ENCODE measurements around the gene TINAGL1. TPM values are rescaled to one million over a fixed set of nuclear protein-coding genes. Genes with fewer than 3 reads are reported as not detected.

TINAGL1 gene
- total and polyA plus RNA-seq, 7 donors, result 28.5 to 59.6 (median 52.5) TPM

- H3K4me1 ChIP-seq, result no peaks in the 10 kb centered on the region
- ATAC-seq, result no peak
These were observed 23.8 kb upstream of the TINAGL1 start for GRCh38 chr1:31552489-31552888.

GRCh38 chr1:31556481-31557006 lies 19.8 kb upstream of the TINAGL1 start:
- DNase-seq, result no peak
- Histone ChIP-seq H3K9me3 (no peaks in the 10 kb centered on the region), H3K4me3 (no peak overlapping the region), H3K36me3 (ENCODE audit: insufficient read depth in 1 of 2, low read depth in 1 of 2) (no peaks in the 10 kb centered on the region), H3K4me1 (no peaks in the 10 kb centered on the region), H3K27ac (no peak overlapping the region), H3K27me3 (ENCODE audit: insufficient read depth in 3 of 3, low read length in 2 of 3) (no peaks in the 10 kb centered on the region)
- intact Hi-C loops (cut with DNase I), result no loop called here
- 66 to 72% (median 70%) methylated on average over 5 of the region's 5 CpGs for WGBS, 3 donors
- TF ChIP-seq CTCF (IDR thresholded peaks at IDR 0.05), result no peak
- no peak for ATAC-seq

More at GRCh38 chr1:31552489-31552888, 23.8 kb upstream of the TINAGL1 start:
- no peaks in the 10 kb centered on the region for H3K36me3 ChIP-seq (ENCODE audit: insufficient read depth in 1 of 2, low read depth in 1 of 2)
- no peak overlapping the region for H3K4me3 ChIP-seq
- intact Hi-C loops (cut with DNase I), result no loop called here
- peaks cover 0 to 3% (median 0%) of the 10 kb centered on the region in 3 donors for H3K27me3 ChIP-seq (ENCODE audit: insufficient read depth in 3 of 3, low read length in 2 of 3)
- TF ChIP-seq CTCF (IDR thresholded peaks at IDR 0.05), result no peak
- no peak for DNase-seq
- H3K27ac ChIP-seq, result no peak overlapping the region
- WGBS, 3 donors, result 91 to 94% (median 92%) methylated on average over 7 of the region's 7 CpGs
- no peaks in the 10 kb centered on the region for H3K9me3 ChIP-seq

- Histone ChIP-seq H3K27me3 (ENCODE audit: insufficient read depth in 3 of 3, low read length in 2 of 3) (no peaks in the 10 kb centered on the region), H3K27ac (no peak overlapping the region), H3K9me3 (no peaks in the 10 kb centered on the region), H3K36me3 (ENCODE audit: insufficient read depth in 1 of 2, low read depth in 1 of 2) (no peaks in the 10 kb centered on the region), H3K4me3 (no peak overlapping the region), H3K4me1 (no peaks in the 10 kb centered on the region)
- DNase-seq (no peak), ATAC-seq (no peak)
- intact Hi-C loops (cut with DNase I), result loop anchor here (5.0 to 10.0 kb wide), 2 partner anchors 225 to 228 kb away; no protein-coding TSS in a partner anchor
- TF ChIP-seq CTCF (IDR thresholded peaks at IDR 0.05), result no peak
These were observed 16.6 kb upstream of the TINAGL1 start for GRCh38 chr1:31559715-31560114.

GRCh38 chr1:31560394-31560793 lies 15.9 kb upstream of the TINAGL1 start:
- DNase-seq, result no peak
- ATAC-seq, result no peak
- TF ChIP-seq CTCF (IDR thresholded peaks at IDR 0.05), result no peak
- 75 to 81% (median 80%) methylated on average over 4 of the region's 4 CpGs for WGBS, 3 donors
- Histone ChIP-seq H3K27me3 (ENCODE audit: insufficient read depth in 3 of 3, low read length in 2 of 3) (no peaks in the 10 kb centered on the region), H3K4me1 (no peaks in the 10 kb centered on the region), H3K9me3 (no peaks in the 10 kb centered on the region), H3K4me3 (no peak overlapping the region), H3K27ac (no peak overlapping the region), H3K36me3 (ENCODE audit: insufficient read depth in 1 of 2, low read depth in 1 of 2) (no peaks in the 10 kb centered on the region)
- intact Hi-C loops (cut with DNase I), result loop anchor here (5.0 to 10.0 kb wide), 2 partner anchors 224 to 227 kb away; no protein-coding TSS in a partner anchor

Measured in psoas muscle (tissue), 8 donors.